Measurements from ENCODE around the gene PARD3. TPM values are rescaled to one million over a fixed set of nuclear protein-coding genes. Genes with fewer than 3 reads are reported as not detected.

The PARD3 gene
- total RNA-seq, 1 donor from 2014 or later = 35.4 TPM

DNA sequence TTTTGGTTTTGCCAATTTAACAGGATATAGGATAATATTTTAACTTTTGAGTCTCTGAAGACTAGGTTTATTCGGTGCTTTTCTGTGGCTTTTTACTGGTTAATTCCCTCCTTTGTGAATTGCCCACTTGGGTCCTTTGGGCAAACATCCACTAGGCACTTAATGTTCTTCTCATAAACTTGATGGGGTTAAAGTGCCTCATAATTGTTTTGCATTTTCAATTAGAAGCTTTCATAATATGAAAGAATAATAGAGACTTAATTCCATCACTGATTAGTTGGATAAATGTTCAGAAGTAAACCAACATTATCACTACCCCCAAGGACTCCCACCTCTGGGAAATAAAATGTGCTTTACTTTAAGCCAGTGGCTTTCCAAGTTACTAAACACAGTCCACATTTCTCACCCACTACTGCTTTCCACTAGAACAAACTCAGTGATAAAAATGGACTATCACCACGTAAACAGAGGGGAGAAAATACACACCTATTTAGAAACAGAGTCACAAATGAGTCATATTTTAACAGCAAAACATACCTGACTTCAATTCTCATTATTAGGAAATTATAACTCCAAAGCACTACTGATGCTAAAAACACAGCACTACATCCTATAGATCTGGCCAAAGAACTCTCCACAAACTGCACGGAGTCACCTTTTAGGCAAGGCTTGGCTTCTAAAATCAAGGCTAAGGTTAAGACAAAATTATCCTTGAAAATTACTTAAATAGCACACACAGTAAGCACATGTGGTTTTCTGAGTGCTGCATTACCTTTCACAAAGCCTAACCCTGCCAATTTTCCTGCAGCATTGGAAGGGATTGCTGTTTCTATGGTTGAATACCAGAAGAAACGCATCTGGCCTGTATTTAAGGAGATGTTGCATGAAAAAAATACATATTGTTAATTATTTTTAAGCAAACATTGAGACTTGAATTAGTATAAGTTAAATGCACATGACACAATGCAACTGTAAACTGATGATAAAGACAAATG is 41.2 kb downstream of the PARD3 start:
- H3K27ac Mint-ChIP-seq (ENCODE audit: unreplicated experiment) = no peak overlapping the region
- H3K79me2 ChIP-seq (ENCODE audit: insufficient read depth, low read length) = peaks cover 77% of the 10 kb centered on the region
- no peak overlapping the region for H3K9ac ChIP-seq (ENCODE audit: low read length)
- H3K36me3 Mint-ChIP-seq (ENCODE audit: low read depth, unreplicated experiment) = no peaks in the 10 kb centered on the region
- no peaks in the 10 kb centered on the region for H3K27me3 ChIP-seq (ENCODE audit: insufficient read depth, low read length)
- H3K27ac ChIP-seq (ENCODE audit: low read depth, low read length) = no peak overlapping the region
- H3K4me1 ChIP-seq (ENCODE audit: insufficient read depth, low read length) = peaks cover 4% of the 10 kb centered on the region
- peaks cover 80% of the 10 kb centered on the region for H4K20me1 ChIP-seq (ENCODE audit: insufficient read depth, low read length)
- no peak overlapping the region for H3K4me2 ChIP-seq (ENCODE audit: low read length)
- H3K9me3 Mint-ChIP-seq (ENCODE audit: unreplicated experiment) = no peaks in the 10 kb centered on the region
- H3K4me1 Mint-ChIP-seq (ENCODE audit: low read depth, unreplicated experiment) = peaks cover 17% of the 10 kb centered on the region
- no peak overlapping the region for H3K4me3 ChIP-seq (ENCODE audit: insufficient read depth, low read depth, low read length)
- no peaks in the 10 kb centered on the region for H3K36me3 ChIP-seq (ENCODE audit: insufficient read depth, low read length)
- no peak overlapping the region for H3K4me3 Mint-ChIP-seq (ENCODE audit: unreplicated experiment)
- H3K9me3 ChIP-seq (ENCODE audit: insufficient read depth, low read depth, low read length) = no peaks in the 10 kb centered on the region
- no peak for DNase-seq (ENCODE audit: low read depth)
- no peaks in the 10 kb centered on the region for H3K27me3 Mint-ChIP-seq (ENCODE audit: low read depth, unreplicated experiment)
- TF ChIP-seq EZH2 (IDR thresholded peaks at IDR 0.05; ENCODE audit: insufficient read depth, low read length) = no peak
- TF ChIP-seq, protein P1, sequence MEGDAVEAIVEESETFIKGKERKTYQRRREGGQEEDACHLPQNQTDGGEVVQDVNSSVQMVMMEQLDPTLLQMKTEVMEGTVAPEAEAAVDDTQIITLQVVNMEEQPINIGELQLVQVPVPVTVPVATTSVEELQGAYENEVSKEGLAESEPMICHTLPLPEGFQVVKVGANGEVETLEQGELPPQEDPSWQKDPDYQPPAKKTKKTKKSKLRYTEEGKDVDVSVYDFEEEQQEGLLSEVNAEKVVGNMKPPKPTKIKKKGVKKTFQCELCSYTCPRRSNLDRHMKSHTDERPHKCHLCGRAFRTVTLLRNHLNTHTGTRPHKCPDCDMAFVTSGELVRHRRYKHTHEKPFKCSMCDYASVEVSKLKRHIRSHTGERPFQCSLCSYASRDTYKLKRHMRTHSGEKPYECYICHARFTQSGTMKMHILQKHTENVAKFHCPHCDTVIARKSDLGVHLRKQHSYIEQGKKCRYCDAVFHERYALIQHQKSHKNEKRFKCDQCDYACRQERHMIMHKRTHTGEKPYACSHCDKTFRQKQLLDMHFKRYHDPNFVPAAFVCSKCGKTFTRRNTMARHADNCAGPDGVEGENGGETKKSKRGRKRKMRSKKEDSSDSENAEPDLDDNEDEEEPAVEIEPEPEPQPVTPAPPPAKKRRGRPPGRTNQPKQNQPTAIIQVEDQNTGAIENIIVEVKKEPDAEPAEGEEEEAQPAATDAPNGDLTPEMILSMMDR (IDR thresholded peaks at IDR 0.05; ENCODE audit: insufficient read depth, low read depth, low read length) = no peak
- H2AFZ ChIP-seq (ENCODE audit: low read depth, low read length) = no peak overlapping the region
- no peak for FAIRE-seq

DNA sequence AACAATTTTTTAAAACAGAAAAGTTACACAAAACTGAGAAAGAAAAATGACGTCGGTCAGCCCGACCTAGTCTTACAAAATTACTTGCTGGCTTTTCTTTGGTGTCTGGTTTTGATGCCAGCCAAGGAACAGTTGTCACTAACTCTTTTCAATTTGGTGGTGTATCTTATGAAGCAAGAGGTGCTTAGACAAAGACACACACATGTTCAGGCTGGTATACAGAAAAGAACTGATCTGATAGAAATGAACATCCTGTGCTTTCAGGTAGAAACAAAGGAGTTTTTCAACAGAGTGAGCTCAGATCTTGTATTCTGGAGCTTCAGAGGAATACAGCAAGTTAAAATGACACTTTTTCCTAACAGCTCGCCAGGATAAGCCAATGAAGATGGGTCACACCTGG is 43.6 kb downstream of the PARD3 start:
- Histone ChIP-seq H4K20me1 (ENCODE audit: insufficient read depth, low read length) (peaks cover 78% of the 10 kb centered on the region), H3K9me3 (ENCODE audit: insufficient read depth, low read depth, low read length) (no peaks in the 10 kb centered on the region), H3K9ac (ENCODE audit: low read length) (no peak overlapping the region), H2AFZ (ENCODE audit: low read depth, low read length) (no peak overlapping the region), H3K27ac (ENCODE audit: low read depth, low read length) (no peak overlapping the region), H3K79me2 (ENCODE audit: insufficient read depth, low read length) (peaks cover 78% of the 10 kb centered on the region), H3K27me3 (ENCODE audit: insufficient read depth, low read length) (no peaks in the 10 kb centered on the region), H3K4me2 (ENCODE audit: low read length) (no peak overlapping the region), H3K36me3 (ENCODE audit: insufficient read depth, low read length) (no peaks in the 10 kb centered on the region), H3K4me1 (ENCODE audit: insufficient read depth, low read length) (no peaks in the 10 kb centered on the region), H3K4me3 (ENCODE audit: insufficient read depth, low read depth, low read length) (no peak overlapping the region)
- no peak for TF ChIP-seq EZH2 (IDR thresholded peaks at IDR 0.05; ENCODE audit: insufficient read depth, low read length)
- TF ChIP-seq, protein P1 (IDR thresholded peaks at IDR 0.05; ENCODE audit: insufficient read depth, low read depth, low read length) = no peak
- no peak overlapping the region for H3K4me3 Mint-ChIP-seq (ENCODE audit: unreplicated experiment)
- no peak overlapping the region for H3K27ac Mint-ChIP-seq (ENCODE audit: unreplicated experiment)
- no peaks in the 10 kb centered on the region for H3K27me3 Mint-ChIP-seq (ENCODE audit: low read depth, unreplicated experiment)
- FAIRE-seq (no peak), DNase-seq (ENCODE audit: low read depth) (no peak)
- H3K36me3 Mint-ChIP-seq (ENCODE audit: low read depth, unreplicated experiment) = no peaks in the 10 kb centered on the region
- peaks cover 3% of the 10 kb centered on the region for H3K9me3 Mint-ChIP-seq (ENCODE audit: unreplicated experiment)
- peaks cover 21% of the 10 kb centered on the region for H3K4me1 Mint-ChIP-seq (ENCODE audit: low read depth, unreplicated experiment)

DNA sequence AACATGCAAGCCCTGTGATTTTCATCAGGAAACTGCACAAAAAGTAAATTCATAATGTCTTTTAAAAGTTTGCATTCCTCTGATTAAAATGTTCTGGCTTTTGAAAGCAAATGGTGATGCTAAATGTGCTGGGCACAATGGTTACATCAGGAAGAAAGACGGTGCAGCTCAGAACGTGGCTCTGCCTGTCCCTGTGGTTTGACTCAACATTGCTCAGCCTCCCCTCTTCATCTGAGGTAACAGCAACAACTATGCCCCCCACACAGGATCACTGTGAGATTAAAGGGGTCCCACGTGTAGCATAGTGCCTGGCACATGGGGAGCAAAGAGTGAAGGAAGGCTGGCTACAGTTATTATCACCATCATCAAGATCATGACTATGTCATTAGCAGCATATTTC is 44.0 kb downstream of the PARD3 start:
- Histone ChIP-seq H3K4me2 (ENCODE audit: low read length) (no peak overlapping the region), H3K9ac (ENCODE audit: low read length) (no peak overlapping the region), H3K9me3 (ENCODE audit: insufficient read depth, low read depth, low read length) (no peaks in the 10 kb centered on the region), H3K27me3 (ENCODE audit: insufficient read depth, low read length) (no peaks in the 10 kb centered on the region), H4K20me1 (ENCODE audit: insufficient read depth, low read length) (peaks cover 77% of the 10 kb centered on the region), H3K4me3 (ENCODE audit: insufficient read depth, low read depth, low read length) (no peak overlapping the region), H3K27ac (ENCODE audit: low read depth, low read length) (no peak overlapping the region), H3K79me2 (ENCODE audit: insufficient read depth, low read length) (peaks cover 75% of the 10 kb centered on the region), H2AFZ (ENCODE audit: low read depth, low read length) (no peak overlapping the region), H3K36me3 (ENCODE audit: insufficient read depth, low read length) (no peaks in the 10 kb centered on the region), H3K4me1 (ENCODE audit: insufficient read depth, low read length) (no peaks in the 10 kb centered on the region)
- H3K27ac Mint-ChIP-seq (ENCODE audit: unreplicated experiment) = no peak overlapping the region
- peaks cover 21% of the 10 kb centered on the region for H3K4me1 Mint-ChIP-seq (ENCODE audit: low read depth, unreplicated experiment)
- DNase-seq (ENCODE audit: low read depth) (no peak), FAIRE-seq (no peak)
- no peak overlapping the region for H3K4me3 Mint-ChIP-seq (ENCODE audit: unreplicated experiment)
- no peaks in the 10 kb centered on the region for H3K27me3 Mint-ChIP-seq (ENCODE audit: low read depth, unreplicated experiment)
- no peaks in the 10 kb centered on the region for H3K36me3 Mint-ChIP-seq (ENCODE audit: low read depth, unreplicated experiment)
- TF ChIP-seq, protein P1 (IDR thresholded peaks at IDR 0.05; ENCODE audit: insufficient read depth, low read depth, low read length) = no peak
- no peak for TF ChIP-seq EZH2 (IDR thresholded peaks at IDR 0.05; ENCODE audit: insufficient read depth, low read length)
- H3K9me3 Mint-ChIP-seq (ENCODE audit: unreplicated experiment) = peaks cover 3% of the 10 kb centered on the region

All from astrocyte (in vitro differentiated cells and primary cell).